ENCODE measurements around the gene BPI. TPM values are rescaled to one million over a fixed set of nuclear protein-coding genes. Genes with fewer than 3 reads are reported as not detected.

The BPI gene
- total RNA-seq, 4 donors from 2014 or later = 0.65 TPM; not detected in 3

DNA sequence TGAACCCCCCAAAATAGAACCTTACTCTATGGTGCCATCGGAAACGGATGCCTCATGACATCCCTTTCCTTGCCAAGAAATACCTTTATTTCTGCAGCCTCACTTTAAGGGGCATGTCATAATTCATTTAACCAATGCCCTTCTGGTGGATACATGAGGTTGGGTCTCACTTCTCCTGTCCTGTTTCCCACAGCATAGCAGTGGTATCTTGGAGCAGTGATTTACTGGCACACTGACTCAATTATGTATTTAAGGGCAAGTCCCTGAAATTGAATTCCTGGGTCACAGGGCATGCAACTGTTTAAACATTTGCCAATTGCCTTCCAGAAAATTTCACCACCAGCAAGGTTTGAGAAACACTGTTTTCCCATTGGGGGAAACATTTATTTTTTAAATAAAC lies 41.7 kb downstream of the BPI start:
- TF ChIP-seq, protein P1, sequence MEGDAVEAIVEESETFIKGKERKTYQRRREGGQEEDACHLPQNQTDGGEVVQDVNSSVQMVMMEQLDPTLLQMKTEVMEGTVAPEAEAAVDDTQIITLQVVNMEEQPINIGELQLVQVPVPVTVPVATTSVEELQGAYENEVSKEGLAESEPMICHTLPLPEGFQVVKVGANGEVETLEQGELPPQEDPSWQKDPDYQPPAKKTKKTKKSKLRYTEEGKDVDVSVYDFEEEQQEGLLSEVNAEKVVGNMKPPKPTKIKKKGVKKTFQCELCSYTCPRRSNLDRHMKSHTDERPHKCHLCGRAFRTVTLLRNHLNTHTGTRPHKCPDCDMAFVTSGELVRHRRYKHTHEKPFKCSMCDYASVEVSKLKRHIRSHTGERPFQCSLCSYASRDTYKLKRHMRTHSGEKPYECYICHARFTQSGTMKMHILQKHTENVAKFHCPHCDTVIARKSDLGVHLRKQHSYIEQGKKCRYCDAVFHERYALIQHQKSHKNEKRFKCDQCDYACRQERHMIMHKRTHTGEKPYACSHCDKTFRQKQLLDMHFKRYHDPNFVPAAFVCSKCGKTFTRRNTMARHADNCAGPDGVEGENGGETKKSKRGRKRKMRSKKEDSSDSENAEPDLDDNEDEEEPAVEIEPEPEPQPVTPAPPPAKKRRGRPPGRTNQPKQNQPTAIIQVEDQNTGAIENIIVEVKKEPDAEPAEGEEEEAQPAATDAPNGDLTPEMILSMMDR (IDR thresholded peaks at IDR 0.05; ENCODE audit: low read depth) = no peak

DNA sequence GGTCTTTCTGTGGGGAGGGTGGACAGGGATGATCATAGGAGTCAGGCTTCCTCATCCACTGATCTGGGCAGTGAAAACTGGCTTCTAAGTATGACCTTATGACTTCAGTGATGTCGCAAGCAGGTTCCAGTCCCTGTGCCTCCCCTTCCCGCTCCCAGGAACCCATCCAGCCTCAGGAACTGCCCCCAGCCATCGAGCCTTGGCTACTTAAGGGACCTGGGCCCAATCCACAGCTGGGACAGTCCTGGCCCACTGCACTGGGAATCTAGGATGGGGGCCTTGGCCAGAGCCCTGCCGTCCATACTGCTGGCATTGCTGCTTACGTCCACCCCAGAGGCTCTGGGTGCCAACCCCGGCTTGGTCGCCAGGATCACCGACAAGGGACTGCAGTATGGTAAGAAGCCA lies 42.3 kb downstream of the BPI start, which contains the start of gene LBP:
Gene LBP (plus strand): TSS at position 236 of the 405 bp plus-strand sequence. CDS start 35 bp downstream, at position 271.
- TF ChIP-seq, protein P1 (IDR thresholded peaks at IDR 0.05; ENCODE audit: low read depth) = no peak

DNA sequence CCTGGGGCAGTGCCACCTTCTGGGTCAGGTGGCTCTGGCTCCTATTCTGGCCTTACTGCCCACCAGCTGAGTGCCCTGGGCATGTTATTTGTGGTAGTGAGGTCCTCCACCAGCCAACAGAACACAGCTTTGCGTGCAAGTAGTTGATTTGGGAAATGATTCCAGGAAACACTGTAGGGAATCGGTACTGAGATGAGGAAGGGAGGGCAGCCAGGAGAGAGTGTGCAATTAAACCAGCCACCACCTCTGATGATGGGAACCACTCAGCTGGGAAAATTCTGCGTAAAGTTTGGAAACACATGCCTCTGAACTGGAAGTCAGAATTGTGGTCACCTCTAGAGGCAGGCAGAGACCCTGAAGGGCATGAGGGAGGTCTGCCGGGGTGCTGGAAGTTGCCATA lies 42.8 kb downstream of the BPI start:
- TF ChIP-seq, protein P1 (IDR thresholded peaks at IDR 0.05; ENCODE audit: low read depth) = no peak

DNA sequence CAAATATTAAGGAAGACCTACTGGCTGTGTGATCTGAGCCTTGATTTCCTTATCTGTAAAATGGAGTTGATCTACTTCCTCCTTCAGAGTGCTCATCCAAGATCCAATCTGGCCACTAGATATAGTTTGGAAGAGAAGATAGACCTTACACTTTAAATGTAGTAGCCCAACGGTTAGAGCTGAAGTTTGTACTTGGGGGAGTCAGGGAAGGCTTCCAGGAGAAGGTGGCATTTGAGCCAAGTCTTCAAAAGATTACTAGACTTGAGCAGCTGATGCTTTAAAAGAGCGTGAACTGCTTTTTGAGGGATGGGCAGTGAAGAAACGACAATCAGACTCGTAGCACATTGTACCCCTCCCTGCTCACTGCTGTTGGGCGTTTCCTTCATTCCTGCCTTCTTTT lies 45.9 kb downstream of the BPI start:
- TF ChIP-seq, protein P1 (IDR thresholded peaks at IDR 0.05; ENCODE audit: low read depth) = no peak

DNA sequence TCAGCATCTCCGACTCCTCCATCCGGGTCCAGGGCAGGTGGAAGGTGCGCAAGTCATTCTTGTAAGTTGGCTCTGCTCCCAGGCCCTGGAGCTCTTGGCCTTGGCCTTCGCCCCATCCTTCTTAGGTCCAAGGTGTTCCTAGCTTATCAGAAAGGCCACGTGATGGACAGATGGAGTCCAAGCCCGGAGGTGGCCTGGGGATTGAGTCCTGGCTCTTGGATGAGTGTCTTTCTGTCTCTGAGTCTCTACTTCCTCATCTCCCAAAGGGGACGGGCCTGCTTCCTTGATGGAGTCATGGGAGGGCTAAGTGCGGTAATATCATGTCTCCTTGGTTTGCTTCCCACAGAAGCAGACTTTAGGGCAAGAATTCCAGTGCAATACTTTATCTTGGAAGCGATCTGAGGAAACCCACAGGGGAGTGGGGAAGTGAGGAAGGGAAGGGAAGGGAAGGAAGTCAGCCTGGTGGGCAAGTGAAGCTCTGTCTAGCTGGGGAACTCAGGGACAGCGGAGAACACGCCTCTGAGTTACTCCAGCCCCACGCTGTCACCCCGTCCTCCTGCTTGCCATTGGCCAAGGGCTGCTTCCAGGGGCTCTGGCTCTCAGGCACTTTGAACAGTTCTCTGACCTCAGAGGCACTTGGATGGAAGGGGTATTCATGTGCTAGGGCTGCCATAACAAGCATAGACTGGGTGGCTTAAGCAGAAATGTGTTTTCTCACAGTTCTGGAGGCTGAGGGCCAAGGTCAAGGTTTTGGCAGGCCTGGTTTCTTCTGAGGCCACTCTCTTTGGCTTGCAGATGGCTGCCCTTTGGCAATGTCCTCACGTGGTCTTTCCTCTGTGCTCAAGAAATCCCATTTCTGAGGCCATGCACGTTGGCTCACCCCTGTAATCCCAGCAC lies 47.2 kb downstream of the BPI start:
- TF ChIP-seq, protein P1 (IDR thresholded peaks at IDR 0.05; ENCODE audit: low read depth) = no peak

DNA sequence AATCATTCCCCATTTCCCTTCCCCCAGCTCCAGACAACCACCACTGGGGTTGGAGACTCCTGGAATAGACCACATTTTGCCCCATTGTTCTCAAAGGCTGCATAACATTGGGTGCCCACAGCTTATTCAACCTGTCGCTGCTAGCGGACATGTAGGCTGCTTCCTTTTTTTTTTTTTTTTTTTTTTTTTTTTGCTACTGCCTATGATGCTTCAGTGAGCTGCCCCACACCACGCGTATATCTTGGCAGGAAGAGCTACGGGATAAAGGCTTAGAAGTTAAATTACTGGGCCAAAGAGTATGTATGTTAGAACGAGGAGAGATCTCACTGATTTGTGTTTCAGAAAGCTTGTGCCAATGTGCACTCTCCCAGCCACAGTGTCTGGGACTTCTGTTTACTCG lies 49.4 kb downstream of the BPI start:
- TF ChIP-seq, protein P1 (IDR thresholded peaks at IDR 0.05; ENCODE audit: low read depth) = no peak

DNA sequence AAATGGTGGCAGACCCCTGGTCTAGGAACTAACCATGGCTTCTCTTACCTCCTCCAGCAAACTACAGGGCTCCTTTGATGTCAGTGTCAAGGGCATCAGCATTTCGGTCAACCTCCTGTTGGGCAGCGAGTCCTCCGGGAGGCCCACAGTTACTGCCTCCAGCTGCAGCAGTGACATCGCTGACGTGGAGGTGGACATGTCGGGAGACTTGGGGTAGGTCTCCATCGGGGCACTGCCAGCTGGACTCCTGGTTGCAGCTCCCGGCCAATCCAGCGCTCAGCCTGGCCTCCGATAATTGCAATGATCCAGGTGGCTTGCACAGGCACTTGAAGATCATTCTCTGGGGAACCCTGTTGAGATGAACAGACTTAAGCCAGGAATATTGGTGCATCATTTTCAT lies 50.3 kb downstream of the BPI start:
- TF ChIP-seq, protein P1 (IDR thresholded peaks at IDR 0.05; ENCODE audit: low read depth) = no peak
